ENCODE data around the gene ARID5B. TPM values are rescaled to one million over a fixed set of nuclear protein-coding genes. Genes with fewer than 3 reads are reported as not detected.

ARID5B gene
- total and polyA plus RNA-seq, 7 donors, result 8.5 to 166 (median 75.9) TPM

DNA sequence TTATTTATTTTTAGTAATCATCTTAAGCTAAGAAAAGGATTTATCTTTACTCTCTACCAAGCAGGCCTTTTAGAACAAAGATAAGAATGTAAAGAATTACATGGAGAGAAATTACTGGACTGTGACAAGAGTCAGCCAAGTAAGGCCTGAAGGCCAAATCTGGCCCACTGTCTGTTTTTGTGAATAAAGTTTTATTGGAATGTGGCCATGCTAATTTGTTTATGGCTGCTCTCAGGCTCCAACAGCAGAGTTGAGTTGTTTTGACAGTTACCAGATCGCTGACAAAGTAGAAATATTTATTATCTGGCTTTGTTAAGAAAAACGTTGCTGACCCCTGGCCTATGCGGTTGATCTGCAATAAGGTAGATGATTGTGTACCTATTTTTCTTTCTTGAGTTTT lies 6.1 kb downstream of the ARID5B start:
- intact Hi-C loops (cut with DNase I), result loop anchor here in 1 of 2 donors (10.0 kb wide), 1 partner anchor 87 kb away; no protein-coding TSS in a partner anchor
- Histone ChIP-seq H3K4me3 (no peak overlapping the region), H3K9me3 (no peaks in the 10 kb centered on the region), H3K27me3 (ENCODE audit: insufficient read depth in 3 of 3, low read length in 2 of 3) (no peaks in the 10 kb centered on the region), H3K36me3 (ENCODE audit: insufficient read depth in 1 of 2, low read depth in 1 of 2) (no peaks in the 10 kb centered on the region), H3K27ac (no peak overlapping the region), H3K4me1 (peaks cover 9% of the 10 kb centered on the region)
- WGBS, 3 donors, result 88 to 89% (median 88%) methylated on average over 3 of the region's 3 CpGs
- DNase-seq, result no peak
- ATAC-seq, result no peak
- TF ChIP-seq, protein P1, sequence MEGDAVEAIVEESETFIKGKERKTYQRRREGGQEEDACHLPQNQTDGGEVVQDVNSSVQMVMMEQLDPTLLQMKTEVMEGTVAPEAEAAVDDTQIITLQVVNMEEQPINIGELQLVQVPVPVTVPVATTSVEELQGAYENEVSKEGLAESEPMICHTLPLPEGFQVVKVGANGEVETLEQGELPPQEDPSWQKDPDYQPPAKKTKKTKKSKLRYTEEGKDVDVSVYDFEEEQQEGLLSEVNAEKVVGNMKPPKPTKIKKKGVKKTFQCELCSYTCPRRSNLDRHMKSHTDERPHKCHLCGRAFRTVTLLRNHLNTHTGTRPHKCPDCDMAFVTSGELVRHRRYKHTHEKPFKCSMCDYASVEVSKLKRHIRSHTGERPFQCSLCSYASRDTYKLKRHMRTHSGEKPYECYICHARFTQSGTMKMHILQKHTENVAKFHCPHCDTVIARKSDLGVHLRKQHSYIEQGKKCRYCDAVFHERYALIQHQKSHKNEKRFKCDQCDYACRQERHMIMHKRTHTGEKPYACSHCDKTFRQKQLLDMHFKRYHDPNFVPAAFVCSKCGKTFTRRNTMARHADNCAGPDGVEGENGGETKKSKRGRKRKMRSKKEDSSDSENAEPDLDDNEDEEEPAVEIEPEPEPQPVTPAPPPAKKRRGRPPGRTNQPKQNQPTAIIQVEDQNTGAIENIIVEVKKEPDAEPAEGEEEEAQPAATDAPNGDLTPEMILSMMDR (IDR thresholded peaks at IDR 0.05), result no peak

DNA sequence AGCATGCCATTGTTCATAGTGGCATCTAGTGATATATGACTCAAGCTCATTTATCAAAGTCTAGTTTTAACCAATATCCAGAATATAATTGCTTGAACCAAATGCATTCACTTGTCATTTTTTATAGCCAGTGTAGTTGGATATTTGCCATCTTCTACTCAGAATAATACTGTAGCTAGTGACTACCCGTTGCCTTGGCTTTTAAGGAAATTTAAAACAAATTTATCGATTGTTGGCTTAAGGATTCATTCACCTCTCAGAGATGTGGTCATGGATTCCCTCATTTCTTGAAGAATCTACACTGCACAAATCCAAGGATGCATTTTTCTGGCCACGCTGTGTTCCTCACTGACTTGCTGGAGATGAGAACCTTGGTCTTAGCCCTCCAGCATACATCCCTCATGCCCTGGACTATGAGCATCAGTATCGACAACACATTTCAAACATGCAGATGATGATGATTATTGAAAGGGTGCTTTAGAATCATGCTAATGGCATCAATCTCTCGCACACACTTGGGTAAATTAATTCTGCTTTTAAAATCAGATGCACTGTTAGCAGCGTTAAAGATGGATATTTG lies 8.8 kb downstream of the ARID5B start:
- 93 to 95% (median 94%) methylated on average over 6 of the region's 6 CpGs for WGBS, 3 donors
- Histone ChIP-seq H3K4me1 (no peaks in the 10 kb centered on the region), H3K27me3 (ENCODE audit: insufficient read depth in 3 of 3, low read length in 2 of 3) (no peaks in the 10 kb centered on the region), H3K36me3 (ENCODE audit: insufficient read depth in 1 of 2, low read depth in 1 of 2) (no peaks in the 10 kb centered on the region), H3K27ac (no peak overlapping the region), H3K4me3 (no peak overlapping the region), H3K9me3 (no peaks in the 10 kb centered on the region)
- intact Hi-C loops (cut with DNase I), result no loop called here
- ATAC-seq, result no peak
- TF ChIP-seq, protein P1 (IDR thresholded peaks at IDR 0.05), result no peak
- DNase-seq, result no peak

DNA sequence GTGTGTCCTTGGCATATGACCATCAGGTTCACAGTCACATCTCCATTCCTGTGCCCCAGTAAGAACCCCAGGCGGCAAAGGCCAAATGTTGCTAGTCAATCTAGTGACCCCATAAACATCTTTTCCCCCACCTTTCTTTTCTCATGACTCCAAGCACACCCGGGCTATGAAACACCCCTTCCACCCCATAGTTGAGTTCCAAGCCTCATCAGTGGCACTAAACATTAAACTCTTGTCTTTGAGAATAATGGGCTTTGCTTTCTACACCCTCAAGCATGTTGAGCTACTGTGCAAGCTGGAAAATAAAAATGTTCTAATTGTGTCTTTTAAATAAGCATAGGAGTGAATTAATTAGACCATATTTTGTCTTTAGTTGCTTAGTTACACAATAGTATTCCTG lies 9.4 kb downstream of the ARID5B start:
- TF ChIP-seq, protein P1 (IDR thresholded peaks at IDR 0.05), result no peak

DNA sequence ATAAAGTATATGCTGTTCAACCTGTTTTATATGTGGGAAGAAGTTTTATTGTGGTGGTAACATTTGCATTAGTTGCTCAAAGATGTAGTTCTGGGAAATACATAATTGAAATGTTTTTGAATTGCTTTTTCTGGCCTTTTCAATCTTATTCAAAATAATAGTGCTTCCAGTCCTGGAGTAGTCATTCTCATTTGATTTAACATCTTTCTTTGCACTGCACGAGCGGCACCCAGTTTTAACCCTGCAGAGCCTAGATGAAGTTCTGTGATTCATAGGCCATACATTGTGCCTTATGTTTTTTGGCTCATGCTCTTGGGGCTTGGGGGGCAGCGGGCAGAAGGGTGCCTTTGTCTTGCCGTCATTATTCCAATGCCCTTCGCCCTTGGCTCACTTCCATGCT lies 9.9 kb downstream of the ARID5B start:
- TF ChIP-seq, protein P1 (IDR thresholded peaks at IDR 0.05), result no peak
- Histone ChIP-seq H3K9me3 (no peaks in the 10 kb centered on the region), H3K4me3 (no peak overlapping the region), H3K27me3 (ENCODE audit: insufficient read depth in 3 of 3, low read length in 2 of 3) (no peaks in the 10 kb centered on the region), H3K27ac (no peak overlapping the region), H3K4me1 (no peaks in the 10 kb centered on the region), H3K36me3 (ENCODE audit: insufficient read depth in 1 of 2, low read depth in 1 of 2) (no peaks in the 10 kb centered on the region)
- DNase-seq, result no peak
- WGBS, 3 donors, result 78 to 80% (median 79%) methylated on average over 5 of the region's 5 CpGs
- ATAC-seq, result no peak
- intact Hi-C loops (cut with DNase I), result no loop called here

More for the DNA sequence above, 9.4 kb downstream of the ARID5B start:
- intact Hi-C loops (cut with DNase I), result no loop called here
- H3K27me3 ChIP-seq (ENCODE audit: insufficient read depth in 3 of 3, low read length in 2 of 3), result no peaks in the 10 kb centered on the region
- no peaks in the 10 kb centered on the region for H3K36me3 ChIP-seq (ENCODE audit: insufficient read depth in 1 of 2, low read depth in 1 of 2)
- ATAC-seq (no peak), DNase-seq (no peak)
- 47 to 94% (median 92%) methylated on average over 2 of the region's 2 CpGs for WGBS, 3 donors
- H3K4me1 ChIP-seq, result no peaks in the 10 kb centered on the region
- no peak overlapping the region for H3K27ac ChIP-seq
- no peaks in the 10 kb centered on the region for H3K9me3 ChIP-seq
- no peak overlapping the region for H3K4me3 ChIP-seq

DNA sequence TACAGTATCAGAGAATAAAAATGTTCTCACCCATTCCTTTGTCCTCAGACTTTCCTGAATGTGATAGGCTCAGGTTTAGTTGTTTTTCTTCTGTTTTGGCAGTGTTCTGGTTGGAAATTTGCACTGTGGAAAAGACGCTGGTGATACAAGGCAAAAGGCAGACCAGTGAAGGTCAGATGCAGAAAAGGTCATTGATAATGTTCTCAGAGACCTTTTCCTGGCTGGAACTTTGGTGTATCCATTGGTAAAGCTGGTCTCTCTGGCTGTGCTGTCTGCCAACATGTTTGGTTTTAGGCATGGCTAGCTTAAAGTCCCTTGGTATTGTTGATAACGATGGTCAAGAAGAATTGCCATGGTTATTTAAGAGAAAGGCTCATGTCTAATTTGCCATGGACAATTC lies 11.5 kb downstream of the ARID5B start:
- H3K27me3 ChIP-seq (ENCODE audit: insufficient read depth in 3 of 3, low read length in 2 of 3), result no peaks in the 10 kb centered on the region
- no peaks in the 10 kb centered on the region for H3K4me1 ChIP-seq
- DNase-seq (no peak), ATAC-seq (no peak)
- no peak overlapping the region for H3K4me3 ChIP-seq
- intact Hi-C loops (cut with DNase I), result no loop called here
- TF ChIP-seq, protein P1 (IDR thresholded peaks at IDR 0.05), result no peak
- WGBS, 3 donors, result 59 to 71% (median 60%) methylated on average over 2 of the region's 2 CpGs
- no peaks in the 10 kb centered on the region for H3K9me3 ChIP-seq
- no peak overlapping the region for H3K27ac ChIP-seq
- no peaks in the 10 kb centered on the region for H3K36me3 ChIP-seq (ENCODE audit: insufficient read depth in 1 of 2, low read depth in 1 of 2)

Measured in psoas muscle (tissue), 8 donors.